GM12872 (cell line): ENCODE data around the gene DNAAF3.

Experiments
- CTCF ChIP-seq: IDR thresholded peaks from 3 replicates; pipeline ENCODE4 v1.5.1; 2011; ENCODE audit warnings: low read depth, mild to moderate bottlenecking, low read length, moderate library complexity; ENCODE audit not compliant: insufficient read depth

DNAAF3 gene

GRCh38 chr19:55156202-55157063 is 10.0 kb downstream of the DNAAF3 start:
- TF ChIP-seq CTCF: no peak

DNA sequence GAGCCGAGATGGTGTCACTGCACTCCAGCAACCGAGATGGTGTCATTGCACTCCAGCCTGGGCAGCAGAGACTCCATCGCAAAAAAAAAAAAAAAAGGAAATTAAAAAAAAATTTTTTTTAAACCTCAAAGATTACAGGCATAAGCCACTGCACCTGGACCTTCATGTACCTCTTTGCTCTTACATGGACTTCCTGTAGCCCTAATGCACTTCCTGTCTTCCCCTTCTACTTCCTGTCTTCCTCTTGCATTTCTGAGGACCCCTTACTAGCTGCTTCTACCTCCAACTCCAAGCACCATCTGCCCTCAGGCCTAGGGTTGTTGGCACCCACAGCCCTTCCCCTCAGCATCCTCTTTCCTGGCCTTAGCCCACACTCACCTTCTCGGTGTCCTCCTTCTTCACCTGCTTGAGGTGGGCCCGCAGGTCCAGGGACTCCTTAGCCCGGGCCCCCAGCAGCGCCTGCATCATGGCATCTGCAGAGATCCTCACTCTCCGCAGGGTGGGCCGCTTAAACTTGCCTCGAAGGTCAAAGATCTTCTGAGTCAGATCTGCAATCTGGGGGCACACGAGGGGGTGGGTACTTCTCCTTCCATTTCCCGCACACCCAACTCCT is 12.7 kb downstream of the DNAAF3 start:
- TF ChIP-seq CTCF: no peak

GRCh38 chr19:55152017-55152416 is 14.4 kb downstream of the DNAAF3 start:
- TF ChIP-seq CTCF: no peak

GRCh38 chr19:55149078-55150003 is 17.1 kb downstream of the DNAAF3 start, which contains the start of gene TNNT1:
TNNT1 (minus strand) TSS chr19:55149206; CDS start chr19:55147157, 2,049 bp downstream.
- TF ChIP-seq CTCF: no peak

DNA sequence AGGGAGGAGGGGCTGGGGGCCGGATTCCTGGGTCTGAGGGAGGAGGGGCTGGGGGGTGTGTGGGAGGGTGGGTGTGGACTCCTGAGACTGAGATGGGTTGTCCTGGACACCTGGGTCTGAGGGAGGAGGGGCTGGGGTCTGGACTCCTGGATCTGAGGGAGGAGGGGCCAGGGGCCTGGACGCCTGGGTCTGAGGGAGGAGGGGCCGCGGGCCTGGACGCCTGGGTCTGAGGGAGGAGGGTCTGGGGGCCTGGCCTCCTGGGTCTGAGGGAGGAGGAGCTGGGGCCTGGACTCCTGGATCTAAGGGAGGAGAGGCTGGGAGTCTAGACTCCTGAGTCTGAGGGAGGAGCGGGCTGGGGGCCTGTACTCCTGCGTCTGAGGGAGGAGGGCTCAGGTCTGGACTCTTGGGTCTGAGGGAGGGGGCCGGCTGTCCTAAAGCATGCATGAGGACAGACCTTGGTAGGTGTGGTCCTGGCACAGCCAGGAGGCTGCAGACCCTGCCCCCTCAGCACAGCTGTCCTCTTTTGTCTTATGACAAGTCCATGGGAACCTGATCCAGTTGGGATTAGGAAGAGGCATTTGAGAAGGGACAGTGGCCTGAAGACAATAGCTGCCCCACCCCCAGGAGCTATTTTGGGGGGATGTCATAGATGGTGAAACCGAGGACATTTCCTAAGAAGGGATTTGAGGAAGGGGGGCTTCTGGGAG is 18.7 kb downstream of the DNAAF3 start:
- TF ChIP-seq CTCF: no peak

GRCh38 chr19:55146705-55147273 is 19.6 kb downstream of the DNAAF3 start:
- no peak for TF ChIP-seq CTCF
